Panc1 (cell line): ENCODE results near the gene SREBF2. TPM values are rescaled to one million over a fixed set of nuclear protein-coding genes. Genes with fewer than 3 reads are reported as not detected.

Experiments used
- ATAC-seq: fragments of 200-7000 bp; cut with Tn5 transposase; 2 replicates; pipeline ENCODE4 v1.9.1; 2020; ENCODE audit warnings: mild to moderate bottlenecking, moderate library complexity
- BruUV-seq: library from RNA; stranded (reverse); fragments of 400-500 nt; replicated peaks from 2 replicates; lab custom pipeline; 2021; lab: Mats Ljungman, UMichigan
- CTCF ChIA-PET: fragments of 300-600 bp; sonication (Branson Sonifier 250); formaldehyde crosslinking; loops from one replicate; lab custom pipeline; 2022; ENCODE audit warnings: antibody characterized with exemption; lab: Charles Lee
- POLR2A ChIA-PET: fragments of 300-600 bp; sonication (Branson Sonifier 250); formaldehyde crosslinking; loops from one replicate; lab custom pipeline; 2022; ENCODE audit warnings: antibody characterized with exemption; lab: Charles Lee
- DNase-seq: peaks from one replicate; pipeline ENCODE4 v3.0.0-alpha.2; 2010; ENCODE audit warnings: low read depth, low spot score
- H3K27ac ChIP-seq: 2 replicates; pipeline ENCODE4 v1.5.1; 2011; ENCODE audit warnings: mild to moderate bottlenecking, low read length, inconsistent platforms
- H3K27me3 ChIP-seq: fragments of 200-500 bp; sonication (Bioruptor generic); 2 replicates; pipeline ENCODE4 v1.6.0; 2014; ENCODE audit warnings: low read length, inconsistent platforms; ENCODE audit not compliant: control insufficient read depth, insufficient read depth
- H3K36me3 ChIP-seq: fragments of 200-500 bp; sonication (Bioruptor generic); 2 replicates; pipeline ENCODE4 v1.5.1; 2014; ENCODE audit warnings: inconsistent platforms, mild to moderate bottlenecking, low read length, moderate library complexity; ENCODE audit not compliant: control insufficient read depth, insufficient read depth
- H3K4me1 ChIP-seq: 2 replicates; pipeline ENCODE4 v1.5.1; 2011; ENCODE audit warnings: inconsistent platforms, mild to moderate bottlenecking, low read length, moderate library complexity; ENCODE audit not compliant: control insufficient read depth, insufficient read depth
- H3K4me3 ChIP-seq, 2 experiments: 2 replicates each; pipeline ENCODE4 v1.5.1; 2011 to 2012; ENCODE audit warnings: low read depth in 2 of 2, low read length in 2 of 2, mild to moderate bottlenecking in 2 of 2, inconsistent platforms in 1 of 2, moderate library complexity in 1 of 2
- H3K9me3 ChIP-seq: fragments of 200-500 bp; sonication (Bioruptor generic); 2 replicates; pipeline ENCODE4 v1.5.1; 2014; ENCODE audit warnings: low read depth, mild to moderate bottlenecking, inconsistent platforms, low read length, moderate library complexity; ENCODE audit not compliant: control insufficient read depth, insufficient read depth
- POLR2AphosphoS5 ChIP-seq: IDR thresholded peaks from 2 replicates; pipeline ENCODE4 v1.6.1; 2012; ENCODE audit warnings: mild to moderate bottlenecking, low read depth, low read length, moderate library complexity
- SIN3A ChIP-seq: IDR thresholded peaks from 2 replicates; pipeline ENCODE4 v1.6.1; 2012; ENCODE audit warnings: low read depth, mild to moderate bottlenecking, low read length, moderate library complexity, borderline replicate concordance; ENCODE audit not compliant: insufficient read depth
- TCF7L2 ChIP-seq: IDR thresholded peaks from 2 replicates; pipeline ENCODE4 v1.6.1; 2011; ENCODE audit warnings: mild to moderate bottlenecking, low read depth, low read length, inconsistent platforms
- in situ Hi-C: cut with HindIII; loops from 2 replicates; pipeline ENCODE4 v1.10.0; 2016; ENCODE audit warnings: low sequenced_read_pairs, low pct_unique_long_range_greater_than_20kb
- intact Hi-C: fragments of 100-400 bp; cut with micrococcal nuclease; formaldehyde crosslinking; loops from one replicate; pipeline ENCODE4 v1.10.0; 2022; ENCODE audit not compliant: unreplicated experiment
- total RNA-seq: library from RNA; stranded (reverse); gene quantifications from one replicate; pipeline ENCODE4 v1.2.1, GENCODE V29; 2021; ENCODE audit not compliant: unreplicated experiment
- TF ChIP-seq, protein P1 (sequence below), 2 experiments: IDR thresholded peaks; 2 replicates each; pipeline ENCODE4 v1.6.1; 2011 to 2012; ENCODE audit warnings: low read depth in 2 of 2, control low read depth in 1 of 2, low read length in 1 of 2, mild to moderate bottlenecking in 1 of 2, moderate library complexity in 1 of 2; ENCODE audit not compliant: insufficient read depth in 1 of 2
- TF ChIP-seq, protein P2 (sequence below): fragments of 450-650 bp; IDR thresholded peaks from 2 replicates; pipeline ENCODE4 v1.5.1; 2017; ENCODE audit warnings: mild to moderate bottlenecking

The SREBF2 gene
- total RNA-seq, 1 experiment from 2014 or later: 73.0 TPM

DNA sequence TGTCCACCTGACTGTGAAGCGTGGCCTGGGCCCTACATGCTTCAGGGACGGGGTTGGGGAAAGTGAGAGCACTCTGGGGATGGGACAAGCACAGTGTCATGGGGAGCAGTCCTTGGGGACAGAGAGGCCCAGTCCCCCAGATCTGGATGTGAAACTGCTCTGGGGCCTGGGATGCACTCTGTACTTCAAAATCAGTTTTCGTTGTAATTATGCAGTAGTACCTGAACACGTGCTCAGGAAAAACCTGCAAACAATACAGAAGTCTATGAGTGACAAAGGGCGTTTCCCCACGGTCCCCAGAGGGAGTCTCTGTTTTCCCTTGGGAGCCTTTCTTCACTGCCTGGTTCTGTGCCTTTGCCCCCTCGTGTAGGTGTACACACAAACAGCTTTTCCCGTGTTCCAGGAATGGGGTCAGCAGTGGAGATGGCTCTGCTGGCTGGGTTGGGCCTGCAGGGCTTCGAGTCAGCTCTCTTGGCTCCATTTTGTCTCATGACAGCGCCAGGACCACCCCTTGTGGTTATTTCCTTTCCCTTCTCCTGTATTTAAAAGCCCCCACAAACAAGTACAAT is 98.9 kb downstream of the SREBF2 start:
- in situ Hi-C loops: no loop called here
- intact Hi-C loops: no loop called here
- Histone ChIP-seq H3K36me3 (no peaks in the 10 kb centered on the region), H3K4me3 (no peak overlapping the region), H3K27me3 (no peaks in the 10 kb centered on the region), H3K9me3 (no peaks in the 10 kb centered on the region), H3K4me1 (no peaks in the 10 kb centered on the region), H3K27ac (no peak overlapping the region)
- CTCF ChIA-PET: no interaction called here
- DNase-seq (no peak), ATAC-seq (no peak)
- POLR2A ChIA-PET: no interaction called here
- no peak for TF ChIP-seq POLR2AphosphoS5
- TF ChIP-seq, protein P1, sequence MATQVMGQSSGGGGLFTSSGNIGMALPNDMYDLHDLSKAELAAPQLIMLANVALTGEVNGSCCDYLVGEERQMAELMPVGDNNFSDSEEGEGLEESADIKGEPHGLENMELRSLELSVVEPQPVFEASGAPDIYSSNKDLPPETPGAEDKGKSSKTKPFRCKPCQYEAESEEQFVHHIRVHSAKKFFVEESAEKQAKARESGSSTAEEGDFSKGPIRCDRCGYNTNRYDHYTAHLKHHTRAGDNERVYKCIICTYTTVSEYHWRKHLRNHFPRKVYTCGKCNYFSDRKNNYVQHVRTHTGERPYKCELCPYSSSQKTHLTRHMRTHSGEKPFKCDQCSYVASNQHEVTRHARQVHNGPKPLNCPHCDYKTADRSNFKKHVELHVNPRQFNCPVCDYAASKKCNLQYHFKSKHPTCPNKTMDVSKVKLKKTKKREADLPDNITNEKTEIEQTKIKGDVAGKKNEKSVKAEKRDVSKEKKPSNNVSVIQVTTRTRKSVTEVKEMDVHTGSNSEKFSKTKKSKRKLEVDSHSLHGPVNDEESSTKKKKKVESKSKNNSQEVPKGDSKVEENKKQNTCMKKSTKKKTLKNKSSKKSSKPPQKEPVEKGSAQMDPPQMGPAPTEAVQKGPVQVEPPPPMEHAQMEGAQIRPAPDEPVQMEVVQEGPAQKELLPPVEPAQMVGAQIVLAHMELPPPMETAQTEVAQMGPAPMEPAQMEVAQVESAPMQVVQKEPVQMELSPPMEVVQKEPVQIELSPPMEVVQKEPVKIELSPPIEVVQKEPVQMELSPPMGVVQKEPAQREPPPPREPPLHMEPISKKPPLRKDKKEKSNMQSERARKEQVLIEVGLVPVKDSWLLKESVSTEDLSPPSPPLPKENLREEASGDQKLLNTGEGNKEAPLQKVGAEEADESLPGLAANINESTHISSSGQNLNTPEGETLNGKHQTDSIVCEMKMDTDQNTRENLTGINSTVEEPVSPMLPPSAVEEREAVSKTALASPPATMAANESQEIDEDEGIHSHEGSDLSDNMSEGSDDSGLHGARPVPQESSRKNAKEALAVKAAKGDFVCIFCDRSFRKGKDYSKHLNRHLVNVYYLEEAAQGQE (IDR thresholded peaks at IDR 0.05; ENCODE audit: insufficient read depth in 1 of 2, low read depth in 2 of 2, low read length in 1 of 2): no peak
- BruUV-seq: no TSS peak

DNA sequence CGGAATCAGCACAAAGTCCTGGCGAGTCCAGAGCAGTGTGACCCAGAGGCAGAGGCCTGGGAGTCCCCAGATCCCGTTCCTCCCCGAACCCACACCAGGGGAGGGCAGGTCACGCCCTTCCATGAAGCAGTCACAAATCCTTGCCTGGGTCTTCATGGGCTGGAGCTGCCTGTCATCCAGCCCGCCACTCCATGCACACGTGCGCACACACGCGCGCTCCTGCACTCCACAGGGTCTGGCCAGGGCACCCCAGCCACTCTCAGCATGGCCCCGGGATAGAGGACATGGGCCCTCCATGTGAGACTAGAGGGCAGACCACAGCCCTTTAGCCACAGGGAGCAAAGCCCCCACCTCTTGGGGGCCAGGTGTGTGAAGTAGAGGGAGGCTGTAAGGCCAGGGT is 99.4 kb downstream of the SREBF2 start:
- intact Hi-C loops: no loop called here
- H3K36me3 ChIP-seq: no peaks in the 10 kb centered on the region
- TF ChIP-seq SIN3A (no peak), TCF7L2 (no peak), POLR2AphosphoS5 (no peak)
- TF ChIP-seq, protein P1 (IDR thresholded peaks at IDR 0.05; ENCODE audit: insufficient read depth in 1 of 2, low read depth in 2 of 2, low read length in 1 of 2): no peak
- TF ChIP-seq, protein P2, sequence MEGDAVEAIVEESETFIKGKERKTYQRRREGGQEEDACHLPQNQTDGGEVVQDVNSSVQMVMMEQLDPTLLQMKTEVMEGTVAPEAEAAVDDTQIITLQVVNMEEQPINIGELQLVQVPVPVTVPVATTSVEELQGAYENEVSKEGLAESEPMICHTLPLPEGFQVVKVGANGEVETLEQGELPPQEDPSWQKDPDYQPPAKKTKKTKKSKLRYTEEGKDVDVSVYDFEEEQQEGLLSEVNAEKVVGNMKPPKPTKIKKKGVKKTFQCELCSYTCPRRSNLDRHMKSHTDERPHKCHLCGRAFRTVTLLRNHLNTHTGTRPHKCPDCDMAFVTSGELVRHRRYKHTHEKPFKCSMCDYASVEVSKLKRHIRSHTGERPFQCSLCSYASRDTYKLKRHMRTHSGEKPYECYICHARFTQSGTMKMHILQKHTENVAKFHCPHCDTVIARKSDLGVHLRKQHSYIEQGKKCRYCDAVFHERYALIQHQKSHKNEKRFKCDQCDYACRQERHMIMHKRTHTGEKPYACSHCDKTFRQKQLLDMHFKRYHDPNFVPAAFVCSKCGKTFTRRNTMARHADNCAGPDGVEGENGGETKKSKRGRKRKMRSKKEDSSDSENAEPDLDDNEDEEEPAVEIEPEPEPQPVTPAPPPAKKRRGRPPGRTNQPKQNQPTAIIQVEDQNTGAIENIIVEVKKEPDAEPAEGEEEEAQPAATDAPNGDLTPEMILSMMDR: no peak
- ATAC-seq (no peak), DNase-seq (no peak)
- BruUV-seq: no TSS peak
- POLR2A ChIA-PET: no interaction called here
- H3K27me3 ChIP-seq: no peaks in the 10 kb centered on the region
- H3K4me1 ChIP-seq: no peaks in the 10 kb centered on the region
- CTCF ChIA-PET: no interaction called here
- no peak overlapping the region for H3K27ac ChIP-seq
- in situ Hi-C loops: no loop called here
- H3K9me3 ChIP-seq: no peaks in the 10 kb centered on the region
- H3K4me3 ChIP-seq: no peak overlapping the region
